ENCODE results near the gene PACS1. TPM values are rescaled to one million over a fixed set of nuclear protein-coding genes. Genes with fewer than 3 reads are reported as not detected.

Gene PACS1
- total RNA-seq, 1 experiment from 2014 or later, result 100 TPM

DNA sequence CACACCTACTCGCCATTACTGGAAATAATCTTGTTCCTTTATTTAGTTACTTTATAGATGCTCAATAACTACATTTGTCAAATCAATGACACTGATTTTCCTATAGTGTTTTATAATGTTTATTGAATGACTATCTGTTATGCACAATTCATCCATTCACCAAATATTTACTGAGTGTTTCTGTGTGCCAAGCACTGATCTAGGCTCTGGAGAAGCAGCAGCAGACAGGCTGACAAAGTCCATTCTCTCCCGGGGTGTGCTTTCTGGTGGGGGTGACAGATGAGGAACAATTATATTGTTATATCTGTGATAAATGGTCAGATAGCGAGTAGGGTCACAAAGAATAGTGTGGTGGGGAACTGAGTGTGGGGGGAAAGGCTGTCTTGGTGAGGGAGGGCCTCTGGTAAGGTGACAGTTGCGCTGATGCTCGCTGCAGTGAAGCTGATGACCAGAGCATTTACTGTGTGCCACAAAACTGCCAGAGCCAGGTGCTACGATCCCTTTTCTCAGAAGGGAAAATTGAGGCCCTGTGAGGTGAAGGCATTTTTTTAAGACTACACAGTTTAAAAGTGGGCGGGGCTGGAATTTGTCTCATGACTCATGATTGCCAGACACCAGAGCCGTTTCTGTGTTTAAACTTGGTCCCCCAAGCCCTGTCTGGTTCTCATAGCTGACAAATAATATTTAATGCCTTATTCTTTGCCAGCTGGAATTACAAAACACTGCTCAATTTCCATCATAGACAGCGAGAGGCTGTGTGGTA is 10.2 kb downstream of the PACS1 start:
- peaks cover 42% of the 10 kb centered on the region for H3K4me1 ChIP-seq (replicated peaks; ENCODE audit: insufficient read depth)

DNA sequence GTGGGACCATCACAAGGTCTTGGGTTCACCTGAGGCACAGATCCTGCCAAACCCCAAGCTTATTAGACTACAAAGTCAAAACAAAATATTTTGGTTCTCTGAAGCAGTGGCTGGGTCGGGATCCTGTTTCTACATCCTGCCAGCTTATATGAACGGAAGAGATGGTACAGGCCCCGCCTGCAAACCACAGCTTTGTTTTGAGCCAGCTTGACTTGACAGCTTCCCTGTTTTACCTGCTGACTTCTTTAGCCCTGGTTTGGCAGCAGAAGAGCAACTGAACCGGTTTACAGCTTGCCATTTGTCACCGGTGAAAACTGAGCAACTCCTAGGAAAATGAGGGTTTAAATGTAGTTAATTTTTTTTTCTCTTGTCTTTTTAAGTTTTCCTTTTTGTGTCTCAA is 11.4 kb downstream of the PACS1 start:
- CTCF ChIA-PET, result interaction anchor here (0.6 to 1.5 kb wide), 4 partner anchors 13 to 45 kb away, joined by 3 to 25 read pairs (median 4); no protein-coding TSS in a partner anchor
- Histone ChIP-seq H3K9me2 (ENCODE audit: insufficient read depth) (no peaks in the 10 kb centered on the region), H3K4me2 (peak overlapping the region; percentile 82), H3K79me2 (ENCODE audit: low read depth) (peaks cover 61% of the 10 kb centered on the region), H2AFZ (peak overlapping the region; percentile 41; the same call in 1 of the 2 replicates), H3K36me3 (ENCODE audit: low read depth) (no peaks in the 10 kb centered on the region), H3K4me3 (peak overlapping the region; percentile 42; the same call in 1 of the 2 replicates), H3K9me3 (ENCODE audit: insufficient read depth, low read depth) (no peaks in the 10 kb centered on the region), H3F3A (ENCODE audit: insufficient read depth, low read depth) (peaks cover 34% of the 10 kb centered on the region), H3K27me3 (ENCODE audit: insufficient read depth, low read depth) (no peaks in the 10 kb centered on the region), H4K20me1 (ENCODE audit: insufficient read depth) (no peaks in the 10 kb centered on the region), H3K4me1 (replicated peaks; ENCODE audit: insufficient read depth) (peaks cover 42% of the 10 kb centered on the region), H3K27ac (peak overlapping the region; percentile 57)
- POLR2A ChIA-PET (ENCODE audit: unreplicated experiment), result interaction anchor here (0.5 to 1.3 kb wide), 7 partner anchors 11 to 1925 kb away, joined by 3 to 16 read pairs (median 4); no protein-coding TSS in a partner anchor
- DNase-seq, result peak; percentile 79 to 94
- BruUV-seq (replicated peaks), result no TSS peak
- no peak for TF ChIP-seq EZH2 (IDR thresholded peaks at IDR 0.05; ENCODE audit: low read depth)
- TF ChIP-seq, protein P1, sequence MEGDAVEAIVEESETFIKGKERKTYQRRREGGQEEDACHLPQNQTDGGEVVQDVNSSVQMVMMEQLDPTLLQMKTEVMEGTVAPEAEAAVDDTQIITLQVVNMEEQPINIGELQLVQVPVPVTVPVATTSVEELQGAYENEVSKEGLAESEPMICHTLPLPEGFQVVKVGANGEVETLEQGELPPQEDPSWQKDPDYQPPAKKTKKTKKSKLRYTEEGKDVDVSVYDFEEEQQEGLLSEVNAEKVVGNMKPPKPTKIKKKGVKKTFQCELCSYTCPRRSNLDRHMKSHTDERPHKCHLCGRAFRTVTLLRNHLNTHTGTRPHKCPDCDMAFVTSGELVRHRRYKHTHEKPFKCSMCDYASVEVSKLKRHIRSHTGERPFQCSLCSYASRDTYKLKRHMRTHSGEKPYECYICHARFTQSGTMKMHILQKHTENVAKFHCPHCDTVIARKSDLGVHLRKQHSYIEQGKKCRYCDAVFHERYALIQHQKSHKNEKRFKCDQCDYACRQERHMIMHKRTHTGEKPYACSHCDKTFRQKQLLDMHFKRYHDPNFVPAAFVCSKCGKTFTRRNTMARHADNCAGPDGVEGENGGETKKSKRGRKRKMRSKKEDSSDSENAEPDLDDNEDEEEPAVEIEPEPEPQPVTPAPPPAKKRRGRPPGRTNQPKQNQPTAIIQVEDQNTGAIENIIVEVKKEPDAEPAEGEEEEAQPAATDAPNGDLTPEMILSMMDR (conservative IDR thresholded peaks at IDR 0.05), result no peak
- intact Hi-C loops (cut with micrococcal nuclease; ENCODE audit: unreplicated experiment), result loop anchor here (1.0 to 5.0 kb wide), 3 partner anchors 10 to 141 kb away; no protein-coding TSS in a partner anchor

More for the DNA sequence above, 10.2 kb downstream of the PACS1 start:
- no peaks in the 10 kb centered on the region for H3K9me3 ChIP-seq (ENCODE audit: insufficient read depth, low read depth)
- H2AFZ ChIP-seq, result no peak overlapping the region
- ChIA-PET POLR2A (ENCODE audit: unreplicated experiment) (interaction anchor here (0.7 to 1.3 kb wide), 3 partner anchors 10 to 211 kb away, joined by 3 to 16 read pairs (median 10); no protein-coding TSS in a partner anchor), CTCF (interaction anchor here (0.6 to 1.5 kb wide), 4 partner anchors 12 to 188 kb away, joined by 4 to 25 read pairs (median 9); partner anchors contain the start of gene RAB1B)
- no peaks in the 10 kb centered on the region for H4K20me1 ChIP-seq (ENCODE audit: insufficient read depth)
- no peaks in the 10 kb centered on the region for H3K36me3 ChIP-seq (ENCODE audit: low read depth)
- peak overlapping the region; percentile 57 for H3K27ac ChIP-seq
- H3K4me3 ChIP-seq, result no peak overlapping the region; the same call in 1 of the 2 replicates
- intact Hi-C loops (cut with micrococcal nuclease; ENCODE audit: unreplicated experiment), result loop anchor here (2.0 to 5.0 kb wide), 2 partner anchors 45 to 142 kb away; no protein-coding TSS in a partner anchor
- H3K79me2 ChIP-seq (ENCODE audit: low read depth), result peaks cover 54% of the 10 kb centered on the region
- no peaks in the 10 kb centered on the region for H3K9me2 ChIP-seq (ENCODE audit: insufficient read depth)
- BruUV-seq (replicated peaks), result no TSS peak
- peak overlapping the region; percentile 82 for H3K4me2 ChIP-seq
- DNase-seq, result peak; percentile 41 to 58
- TF ChIP-seq, protein P1 (conservative IDR thresholded peaks at IDR 0.05), result no peak
- TF ChIP-seq EZH2 (IDR thresholded peaks at IDR 0.05; ENCODE audit: low read depth), result no peak
- no peaks in the 10 kb centered on the region for H3K27me3 ChIP-seq (ENCODE audit: insufficient read depth, low read depth)
- peaks cover 34% of the 10 kb centered on the region for H3F3A ChIP-seq (ENCODE audit: insufficient read depth, low read depth)

DNA sequence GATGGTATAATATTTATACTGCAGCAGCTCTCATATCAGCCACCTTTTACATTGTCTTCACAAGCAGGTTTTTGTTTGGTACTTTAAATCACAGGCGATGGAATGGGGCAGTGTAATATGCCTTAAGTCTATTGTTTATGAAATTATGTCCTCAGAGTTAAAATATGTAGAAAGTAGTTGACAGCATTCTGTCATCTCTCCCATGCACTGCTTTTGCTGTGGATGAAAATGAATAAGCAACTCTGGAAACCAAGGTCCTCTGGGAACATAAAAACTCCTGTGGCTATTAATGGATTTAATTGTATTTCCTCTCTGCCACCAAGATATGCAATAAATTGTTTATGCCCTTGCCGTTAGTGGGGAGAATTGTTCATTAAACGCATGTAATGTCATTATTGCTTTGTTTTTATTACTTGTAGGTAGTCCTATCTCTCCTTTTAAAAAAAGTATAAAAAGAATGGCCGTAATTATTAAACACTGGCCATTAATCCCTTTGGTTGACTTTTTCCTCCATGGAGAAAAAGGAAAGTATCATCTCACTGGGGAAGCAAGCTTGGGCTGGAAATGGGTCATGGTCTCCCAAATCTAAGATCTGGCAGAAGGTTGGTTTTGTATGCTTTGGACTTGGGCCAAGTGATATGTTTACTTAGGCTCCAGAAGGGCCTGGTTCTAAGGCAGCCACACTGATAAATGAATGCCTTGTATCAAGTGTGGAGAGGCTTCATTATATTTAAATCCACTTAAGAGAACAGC is 13.1 kb downstream of the PACS1 start:
- H3K79me2 ChIP-seq (ENCODE audit: low read depth), result peaks cover 68% of the 10 kb centered on the region
- H3K36me3 ChIP-seq (ENCODE audit: low read depth), result no peaks in the 10 kb centered on the region
- H3K27me3 ChIP-seq (ENCODE audit: insufficient read depth, low read depth), result no peaks in the 10 kb centered on the region
- no peak overlapping the region for H3K4me3 ChIP-seq
- no peak for DNase-seq
- peaks cover 42% of the 10 kb centered on the region for H3K4me1 ChIP-seq (replicated peaks; ENCODE audit: insufficient read depth)
- H4K20me1 ChIP-seq (ENCODE audit: insufficient read depth), result no peaks in the 10 kb centered on the region
- no peaks in the 10 kb centered on the region for H3K9me3 ChIP-seq (ENCODE audit: insufficient read depth, low read depth)
- intact Hi-C loops (cut with micrococcal nuclease; ENCODE audit: unreplicated experiment), result loop anchor here (5.0 kb wide), 1 partner anchor 139 kb away; no protein-coding TSS in a partner anchor
- H3K9me2 ChIP-seq (ENCODE audit: insufficient read depth), result no peaks in the 10 kb centered on the region
- POLR2A ChIA-PET (ENCODE audit: unreplicated experiment), result interaction anchor here (0.6 kb wide), 1 partner anchor 359 kb away, joined by 4 read pairs; no protein-coding TSS in a partner anchor
- no TSS peak for BruUV-seq (replicated peaks)
- no peak for TF ChIP-seq EZH2 (IDR thresholded peaks at IDR 0.05; ENCODE audit: low read depth)
- TF ChIP-seq, protein P1 (conservative IDR thresholded peaks at IDR 0.05), result no peak
- no peak overlapping the region for H2AFZ ChIP-seq
- no peak overlapping the region for H3K27ac ChIP-seq
- peak overlapping the region; percentile 31 for H3K4me2 ChIP-seq
- CTCF ChIA-PET, result no interaction called here
- peaks cover 34% of the 10 kb centered on the region for H3F3A ChIP-seq (ENCODE audit: insufficient read depth, low read depth)
